ENCODE data around the gene TMEM132C. TPM values are rescaled to one million over a fixed set of nuclear protein-coding genes. Genes with fewer than 3 reads are reported as not detected.

The TMEM132C gene
- total RNA-seq, 1 experiment from 2014 or later = not detected

- TF ChIP-seq USF2 (CRISPR knock-in tag; IDR thresholded peaks at IDR 0.05) (no peak), ZNF121 (CRISPR knock-in tag; IDR thresholded peaks at IDR 0.05) (no peak)
Observed at GRCh38 chr12:128551266-128551665, 284.3 kb downstream of the TMEM132C start (continued).

DNA sequence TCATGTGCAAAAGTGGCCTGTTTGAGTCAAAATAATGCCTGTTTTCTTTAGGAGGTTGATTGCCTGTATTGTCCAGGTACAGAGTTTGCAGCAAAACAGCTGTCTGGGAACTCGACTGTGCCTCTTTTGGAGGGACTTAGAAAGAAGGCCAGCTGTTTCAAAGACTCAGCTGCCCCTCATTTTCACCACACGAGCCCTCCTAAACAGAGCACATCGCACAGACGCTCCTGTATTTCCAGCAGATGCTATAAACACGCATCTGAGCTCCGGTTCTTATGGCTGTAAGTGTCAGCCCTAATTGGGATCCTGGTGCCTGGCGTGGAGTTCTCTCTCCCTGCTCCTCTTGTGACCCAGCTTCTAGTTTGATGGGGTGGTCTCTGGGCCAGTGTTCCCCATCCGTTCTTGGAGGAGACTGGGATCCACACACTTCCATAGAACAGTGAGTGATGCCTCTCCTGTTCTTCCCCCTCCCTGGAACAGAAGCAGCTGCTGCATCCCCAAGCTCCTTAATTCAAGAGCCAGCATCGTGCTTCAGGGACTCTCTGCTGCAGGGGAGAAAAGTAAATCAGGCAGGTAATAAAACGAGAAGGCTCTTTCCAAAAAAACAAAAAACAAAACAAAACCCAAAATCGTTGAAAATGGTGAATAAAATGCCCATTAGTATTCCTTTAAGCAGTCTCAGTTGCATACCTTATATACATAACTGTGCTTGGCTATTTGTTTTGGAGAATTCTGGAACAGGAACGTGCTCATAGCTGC lies 287.8 kb downstream of the TMEM132C start:
- Mint-ChIP-seq H3K4me3 (no peak overlapping the region), H3K36me3 (peaks cover 74% of the 10 kb centered on the region), H3K4me1 (no peaks in the 10 kb centered on the region), H3K9me3 (peaks cover 81% of the 10 kb centered on the region), H3K27ac (no peak overlapping the region), H3K27me3 (ENCODE audit: low read depth) (peaks cover 3% of the 10 kb centered on the region; the same call in 1 of the 2 replicates)
- DNase-seq (ENCODE audit: low spot score) = no peak
- no peak for TF ChIP-seq ZNF121 (CRISPR knock-in tag; IDR thresholded peaks at IDR 0.05)
- TF ChIP-seq, protein P1, sequence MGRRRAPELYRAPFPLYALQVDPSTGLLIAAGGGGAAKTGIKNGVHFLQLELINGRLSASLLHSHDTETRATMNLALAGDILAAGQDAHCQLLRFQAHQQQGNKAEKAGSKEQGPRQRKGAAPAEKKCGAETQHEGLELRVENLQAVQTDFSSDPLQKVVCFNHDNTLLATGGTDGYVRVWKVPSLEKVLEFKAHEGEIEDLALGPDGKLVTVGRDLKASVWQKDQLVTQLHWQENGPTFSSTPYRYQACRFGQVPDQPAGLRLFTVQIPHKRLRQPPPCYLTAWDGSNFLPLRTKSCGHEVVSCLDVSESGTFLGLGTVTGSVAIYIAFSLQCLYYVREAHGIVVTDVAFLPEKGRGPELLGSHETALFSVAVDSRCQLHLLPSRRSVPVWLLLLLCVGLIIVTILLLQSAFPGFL (CRISPR knock-in tag; IDR thresholded peaks at IDR 0.05; ENCODE audit: borderline replicate concordance) = no peak
- TF ChIP-seq CTCF (IDR thresholded peaks at IDR 0.05) = no peak
- no peak for TF ChIP-seq USF2 (CRISPR knock-in tag; IDR thresholded peaks at IDR 0.05)
- no peak for TF ChIP-seq SMAD3 (CRISPR knock-in tag; IDR thresholded peaks at IDR 0.05; ENCODE audit: borderline replicate concordance)
- no peak for TF ChIP-seq ZNF423 (CRISPR knock-in tag; IDR thresholded peaks at IDR 0.05)
- no peak for TF ChIP-seq PRRX2 (CRISPR knock-in tag; IDR thresholded peaks at IDR 0.05)
- TF ChIP-seq RORB (CRISPR knock-in tag; IDR thresholded peaks at IDR 0.05) = no peak
- no peak for ATAC-seq
- ChIA-PET CTCF (no interaction called here), POLR2A (no interaction called here)

DNA sequence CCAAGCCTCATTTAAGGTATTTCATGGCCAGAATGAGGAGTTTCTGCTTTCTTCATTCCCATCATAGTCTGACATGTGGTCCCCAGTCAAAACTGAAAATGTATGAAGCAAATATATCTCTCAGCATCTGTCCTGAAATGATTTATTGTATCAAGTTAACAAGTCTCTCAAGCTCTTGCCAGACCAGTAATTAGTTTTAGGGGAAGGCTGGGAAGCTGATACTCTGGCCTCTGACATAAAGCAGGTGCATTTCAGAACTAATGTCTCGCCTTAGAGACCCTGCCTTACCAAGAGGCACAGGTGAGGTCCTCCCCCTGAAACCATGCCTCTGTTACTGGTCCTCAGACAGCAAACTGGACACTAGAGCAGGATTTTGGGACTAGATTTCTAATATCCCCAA lies 290.3 kb downstream of the TMEM132C start:
- no peak overlapping the region for H3K4me3 Mint-ChIP-seq
- H3K36me3 Mint-ChIP-seq = peaks cover 76% of the 10 kb centered on the region
- no peaks in the 10 kb centered on the region for H3K4me1 Mint-ChIP-seq
- peaks cover 86% of the 10 kb centered on the region for H3K9me3 Mint-ChIP-seq
- ChIA-PET CTCF (no interaction called here), POLR2A (no interaction called here)
- H3K27ac Mint-ChIP-seq = no peak overlapping the region
- TF ChIP-seq, protein P2, sequence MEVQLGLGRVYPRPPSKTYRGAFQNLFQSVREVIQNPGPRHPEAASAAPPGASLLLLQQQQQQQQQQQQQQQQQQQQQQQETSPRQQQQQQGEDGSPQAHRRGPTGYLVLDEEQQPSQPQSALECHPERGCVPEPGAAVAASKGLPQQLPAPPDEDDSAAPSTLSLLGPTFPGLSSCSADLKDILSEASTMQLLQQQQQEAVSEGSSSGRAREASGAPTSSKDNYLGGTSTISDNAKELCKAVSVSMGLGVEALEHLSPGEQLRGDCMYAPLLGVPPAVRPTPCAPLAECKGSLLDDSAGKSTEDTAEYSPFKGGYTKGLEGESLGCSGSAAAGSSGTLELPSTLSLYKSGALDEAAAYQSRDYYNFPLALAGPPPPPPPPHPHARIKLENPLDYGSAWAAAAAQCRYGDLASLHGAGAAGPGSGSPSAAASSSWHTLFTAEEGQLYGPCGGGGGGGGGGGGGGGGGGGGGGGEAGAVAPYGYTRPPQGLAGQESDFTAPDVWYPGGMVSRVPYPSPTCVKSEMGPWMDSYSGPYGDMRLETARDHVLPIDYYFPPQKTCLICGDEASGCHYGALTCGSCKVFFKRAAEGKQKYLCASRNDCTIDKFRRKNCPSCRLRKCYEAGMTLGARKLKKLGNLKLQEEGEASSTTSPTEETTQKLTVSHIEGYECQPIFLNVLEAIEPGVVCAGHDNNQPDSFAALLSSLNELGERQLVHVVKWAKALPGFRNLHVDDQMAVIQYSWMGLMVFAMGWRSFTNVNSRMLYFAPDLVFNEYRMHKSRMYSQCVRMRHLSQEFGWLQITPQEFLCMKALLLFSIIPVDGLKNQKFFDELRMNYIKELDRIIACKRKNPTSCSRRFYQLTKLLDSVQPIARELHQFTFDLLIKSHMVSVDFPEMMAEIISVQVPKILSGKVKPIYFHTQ (CRISPR knock-in tag; IDR thresholded peaks at IDR 0.05) = no peak
- TF ChIP-seq, protein P3, sequence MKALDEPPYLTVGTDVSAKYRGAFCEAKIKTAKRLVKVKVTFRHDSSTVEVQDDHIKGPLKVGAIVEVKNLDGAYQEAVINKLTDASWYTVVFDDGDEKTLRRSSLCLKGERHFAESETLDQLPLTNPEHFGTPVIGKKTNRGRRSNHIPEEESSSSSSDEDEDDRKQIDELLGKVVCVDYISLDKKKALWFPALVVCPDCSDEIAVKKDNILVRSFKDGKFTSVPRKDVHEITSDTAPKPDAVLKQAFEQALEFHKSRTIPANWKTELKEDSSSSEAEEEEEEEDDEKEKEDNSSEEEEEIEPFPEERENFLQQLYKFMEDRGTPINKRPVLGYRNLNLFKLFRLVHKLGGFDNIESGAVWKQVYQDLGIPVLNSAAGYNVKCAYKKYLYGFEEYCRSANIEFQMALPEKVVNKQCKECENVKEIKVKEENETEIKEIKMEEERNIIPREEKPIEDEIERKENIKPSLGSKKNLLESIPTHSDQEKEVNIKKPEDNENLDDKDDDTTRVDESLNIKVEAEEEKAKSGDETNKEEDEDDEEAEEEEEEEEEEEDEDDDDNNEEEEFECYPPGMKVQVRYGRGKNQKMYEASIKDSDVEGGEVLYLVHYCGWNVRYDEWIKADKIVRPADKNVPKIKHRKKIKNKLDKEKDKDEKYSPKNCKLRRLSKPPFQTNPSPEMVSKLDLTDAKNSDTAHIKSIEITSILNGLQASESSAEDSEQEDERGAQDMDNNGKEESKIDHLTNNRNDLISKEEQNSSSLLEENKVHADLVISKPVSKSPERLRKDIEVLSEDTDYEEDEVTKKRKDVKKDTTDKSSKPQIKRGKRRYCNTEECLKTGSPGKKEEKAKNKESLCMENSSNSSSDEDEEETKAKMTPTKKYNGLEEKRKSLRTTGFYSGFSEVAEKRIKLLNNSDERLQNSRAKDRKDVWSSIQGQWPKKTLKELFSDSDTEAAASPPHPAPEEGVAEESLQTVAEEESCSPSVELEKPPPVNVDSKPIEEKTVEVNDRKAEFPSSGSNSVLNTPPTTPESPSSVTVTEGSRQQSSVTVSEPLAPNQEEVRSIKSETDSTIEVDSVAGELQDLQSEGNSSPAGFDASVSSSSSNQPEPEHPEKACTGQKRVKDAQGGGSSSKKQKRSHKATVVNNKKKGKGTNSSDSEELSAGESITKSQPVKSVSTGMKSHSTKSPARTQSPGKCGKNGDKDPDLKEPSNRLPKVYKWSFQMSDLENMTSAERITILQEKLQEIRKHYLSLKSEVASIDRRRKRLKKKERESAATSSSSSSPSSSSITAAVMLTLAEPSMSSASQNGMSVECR (CRISPR knock-in tag; IDR thresholded peaks at IDR 0.05; ENCODE audit: borderline replicate concordance) = no peak
- no peak for TF ChIP-seq KAT7 (CRISPR knock-in tag; IDR thresholded peaks at IDR 0.05; ENCODE audit: borderline replicate concordance)
- no peak for TF ChIP-seq GTF2I (CRISPR knock-in tag; conservative IDR thresholded peaks at IDR 0.05)
- no peak for TF ChIP-seq SMAD3 (CRISPR knock-in tag; IDR thresholded peaks at IDR 0.05; ENCODE audit: borderline replicate concordance)
- TF ChIP-seq FOXK1 (CRISPR knock-in tag; IDR thresholded peaks at IDR 0.05) = no peak
- TF ChIP-seq E2F5 (CRISPR knock-in tag; IDR thresholded peaks at IDR 0.05) = no peak
- TF ChIP-seq SMAD4 (CRISPR knock-in tag; IDR thresholded peaks at IDR 0.05) = no peak
- no peak for TF ChIP-seq NR1H2 (CRISPR knock-in tag; IDR thresholded peaks at IDR 0.05)
- ATAC-seq (no peak), DNase-seq (ENCODE audit: low spot score) (no peak)
- peaks cover 3% of the 10 kb centered on the region for H3K27me3 Mint-ChIP-seq (ENCODE audit: low read depth)

All from WTC11 (cell line).